ENCODE data around the gene ZNF221. TPM values are rescaled to one million over a fixed set of nuclear protein-coding genes. Genes with fewer than 3 reads are reported as not detected.

ZNF221 gene
- polyA plus RNA-seq, 4 donors: 5.4 to 7.9 (median 6.3) TPM

GRCh38 chr19:43956827-43957226 lies 5.8 kb downstream of the ZNF221 start:
- no peak for DNase-seq (ENCODE audit: low read depth in 4 of 4, low spot score in 3 of 4)

- no peak for DNase-seq (ENCODE audit: low read depth in 4 of 4, low spot score in 3 of 4)
These were observed 6.9 kb downstream of the ZNF221 start for GRCh38 chr19:43957891-43958290.

GRCh38 chr19:43960411-43960810 lies 9.4 kb downstream of the ZNF221 start:
- DNase-seq (ENCODE audit: low read depth in 4 of 4, low spot score in 3 of 4): no peak

GRCh38 chr19:43966079-43966694 lies 15.2 kb downstream of the ZNF221 start:
- no peak for DNase-seq (ENCODE audit: low read depth in 4 of 4, low spot score in 3 of 4)

- DNase-seq (ENCODE audit: low read depth in 4 of 4, low spot score in 3 of 4): no peak
These were observed 25.7 kb downstream of the ZNF221 start for GRCh38 chr19:43976732-43977131.

- DNase-seq (ENCODE audit: low read depth in 4 of 4, low spot score in 3 of 4): no peak
These were observed 32.5 kb downstream of the ZNF221 start for GRCh38 chr19:43983544-43983911.

GRCh38 chr19:43983912-43984686 lies 33.1 kb downstream of the ZNF221 start, which contains the start of gene ZNF155:
Gene ZNF155 (plus strand): TSS chr19:43984188. CDS start chr19:43988544, 4,356 bp downstream.
- peak; percentile 85 to 94 (median 90) for DNase-seq (ENCODE audit: low read depth in 4 of 4, low spot score in 3 of 4)

GRCh38 chr19:43984687-43985000 lies 33.6 kb downstream of the ZNF221 start:
- peak in 1 of 4 donors; percentile 0 for DNase-seq (ENCODE audit: low read depth in 4 of 4, low spot score in 3 of 4)

GRCh38 chr19:43997631-43998290 lies 46.7 kb downstream of the ZNF221 start:
- no peak for DNase-seq (ENCODE audit: low read depth in 4 of 4, low spot score in 3 of 4)

- DNase-seq (ENCODE audit: low read depth in 4 of 4, low spot score in 3 of 4): no peak
These were observed 51.2 kb downstream of the ZNF221 start for GRCh38 chr19:44002212-44002565.

GRCh38 chr19:44002566-44003460 lies 51.8 kb downstream of the ZNF221 start, which contains the start of gene ZNF230:
Gene ZNF230 (plus strand): TSS chr19:44002957. CDS start chr19:44007079, 4,122 bp downstream.
- peak; percentile 83 to 97 (median 92) for DNase-seq (ENCODE audit: low read depth in 4 of 4, low spot score in 3 of 4)

GRCh38 chr19:44003461-44004009 lies 52.5 kb downstream of the ZNF221 start:
- no peak for DNase-seq (ENCODE audit: low read depth in 4 of 4, low spot score in 3 of 4)

- no peak for DNase-seq (ENCODE audit: low read depth in 4 of 4, low spot score in 3 of 4)
These were observed 54.9 kb downstream of the ZNF221 start for GRCh38 chr19:44005973-44006372.

- DNase-seq (ENCODE audit: low read depth in 4 of 4, low spot score in 3 of 4): no peak
These were observed 56.4 kb downstream of the ZNF221 start for GRCh38 chr19:44007473-44007872.

GRCh38 chr19:44010468-44010867 lies 59.4 kb downstream of the ZNF221 start:
- no peak for DNase-seq (ENCODE audit: low read depth in 4 of 4, low spot score in 3 of 4)

Other genes starting within 250 kb of the ZNF221 start
- not detected for gene IRGC, start 235.2 kb upstream of the ZNF221 start, polyA plus RNA-seq (ENCODE audit: insufficient read length in 4 of 4)
- 10 to 100 TPM; 39.9 to 67.8 (median 46.7) TPM for gene SMG9, start 196.3 kb upstream of the ZNF221 start, polyA plus RNA-seq (ENCODE audit: insufficient read length in 4 of 4)
- 1 to 10 TPM in 3 of 4 donors, under 1 TPM in 1; 0.96 to 3.4 (median 1.5) TPM for gene KCNN4, start 170.3 kb upstream of the ZNF221 start, polyA plus RNA-seq (ENCODE audit: insufficient read length in 4 of 4)
- under 1 TPM; 0.24 to 0.58 (median 0.42) TPM for gene LYPD5, start 148.8 kb upstream of the ZNF221 start, polyA plus RNA-seq (ENCODE audit: insufficient read length in 4 of 4)
- gene ZNF283, start 123.9 kb upstream of the ZNF221 start, polyA plus RNA-seq (ENCODE audit: insufficient read length in 4 of 4): 10 to 100 TPM; 11.4 to 21.8 (median 13.6) TPM
- 10 to 100 TPM; 10.5 to 14.2 (median 11.8) TPM for gene ZNF404, start 67.3 kb upstream of the ZNF221 start, polyA plus RNA-seq (ENCODE audit: insufficient read length in 4 of 4)
- gene ZNF45, start 15.9 kb upstream of the ZNF221 start, polyA plus RNA-seq (ENCODE audit: insufficient read length in 4 of 4): 10 to 100 TPM; 25.2 to 30.3 (median 27.8) TPM
- 10 to 100 TPM; 10.7 to 17.2 (median 16.4) TPM for gene ZNF155, start 33.0 kb downstream of the ZNF221 start, polyA plus RNA-seq (ENCODE audit: insufficient read length in 4 of 4)
- 1 to 10 TPM; 5.9 to 7.8 (median 7.0) TPM for gene ZNF230, start 51.7 kb downstream of the ZNF221 start, polyA plus RNA-seq (ENCODE audit: insufficient read length in 4 of 4)
- 10 to 100 TPM in 1 of 4 donors, 1 to 10 TPM in 3; 9.2 to 10.4 (median 9.6) TPM for gene ZNF222, start 74.2 kb downstream of the ZNF221 start, polyA plus RNA-seq (ENCODE audit: insufficient read length in 4 of 4)
- gene ZNF223, start 100.8 kb downstream of the ZNF221 start, polyA plus RNA-seq (ENCODE audit: insufficient read length in 4 of 4): 10 to 100 TPM in 3 of 4 donors, 1 to 10 TPM in 1; 7.5 to 14.4 (median 13.6) TPM
- gene ZNF284, start 120.9 kb downstream of the ZNF221 start, polyA plus RNA-seq (ENCODE audit: insufficient read length in 4 of 4): 1 to 10 TPM; 3.7 to 5.8 (median 4.2) TPM
- 10 to 100 TPM; 25.2 to 42.0 (median 31.1) TPM for gene ZNF224, start 143.1 kb downstream of the ZNF221 start, polyA plus RNA-seq (ENCODE audit: insufficient read length in 4 of 4)
- gene ZNF225, start 162.2 kb downstream of the ZNF221 start, polyA plus RNA-seq (ENCODE audit: insufficient read length in 4 of 4): 10 to 100 TPM in 2 of 4 donors, 1 to 10 TPM in 2; 9.5 to 11.3 (median 9.8) TPM
- 10 to 100 TPM; 13.2 to 19.9 (median 14.4) TPM for gene ZNF234, start 190.3 kb downstream of the ZNF221 start, polyA plus RNA-seq (ENCODE audit: insufficient read length in 4 of 4)
- gene ZNF226, start 213.9 kb downstream of the ZNF221 start, polyA plus RNA-seq (ENCODE audit: insufficient read length in 4 of 4): 10 to 100 TPM; 23.5 to 29.9 (median 25.2) TPM

Data from left renal pelvis (tissue), 4 donors.